Naive thymus-derived CD4-positive, alpha-beta T cell (primary cell): ENCODE results near the gene TACSTD2. TPM values are rescaled to one million over a fixed set of nuclear protein-coding genes. Genes with fewer than 3 reads are reported as not detected.
"Not testable (repeated sequence)": the region's sequence is repeated elsewhere in the genome, so short reads cannot be mapped to it uniquely, and the experiment has no call there.

ENCODE experiments used
- ATAC-seq: fragments of 150-1000 bp; cut with Tn5 transposase; 2 replicates; pipeline ENCODE4 v1.10.0; 2021; ENCODE audit warnings: mild to moderate bottlenecking, moderate library complexity
- CTCF ChIA-PET: fragments of 350-600 bp; sonication (Branson Sonifier 250); formaldehyde crosslinking; loops from one replicate; lab custom pipeline; 2021; ENCODE audit warnings: antibody characterized with exemption; lab: Charles Lee
- POLR2A ChIA-PET: fragments of 350-600 bp; sonication (Branson Sonifier 250); formaldehyde crosslinking; loops from one replicate; lab custom pipeline; 2021; ENCODE audit warnings: antibody characterized with exemption, inconsistent platforms; lab: Charles Lee
- DNase-seq, 9 donors: peaks; one replicate each; pipeline versions ENCODE4 v3.0.0 to v3.0.0-alpha.2; 2020 to 2022; ENCODE audit warnings: mixed read lengths in 1 of 9
- H3K27ac ChIP-seq: one replicate; pipeline ENCODE4 v1.7.0; 2013; ENCODE audit warnings: mild to moderate bottlenecking, low read depth, low read length, moderate library complexity
- H3K27me3 ChIP-seq, 2 donors: one replicate each; pipeline ENCODE4 v1.7.0; 2013; ENCODE audit warnings: low read length in 2 of 2, mild to moderate bottlenecking in 2 of 2, moderate library complexity in 2 of 2; ENCODE audit not compliant: control insufficient read depth in 2 of 2, insufficient read depth in 2 of 2
- H3K36me3 ChIP-seq, 3 experiments: 1 replicate in 2 of 3; 2 replicates in 1 of 3; pipeline ENCODE4 v1.7.0; 2013; ENCODE audit warnings: low read length in 3 of 3, mild to moderate bottlenecking in 3 of 3, moderate library complexity in 1 of 3; ENCODE audit not compliant: insufficient read depth in 3 of 3, control insufficient read depth in 2 of 3
- H3K4me1 ChIP-seq, 2 donors: one replicate each; pipeline ENCODE4 v1.7.0; 2013; ENCODE audit warnings: low read length in 2 of 2, mild to moderate bottlenecking in 2 of 2, moderate library complexity in 1 of 2; ENCODE audit not compliant: control insufficient read depth in 2 of 2, insufficient read depth in 2 of 2
- H3K4me3 ChIP-seq: 2 replicates; pipeline ENCODE4 v1.7.0; 2013; ENCODE audit warnings: mild to moderate bottlenecking, low read length
- H3K9me3 ChIP-seq, 3 experiments: 1 replicate in 2 of 3; 2 replicates in 1 of 3; pipeline ENCODE4 v1.7.0; 2013; ENCODE audit warnings: low read length in 3 of 3; ENCODE audit not compliant: control insufficient read depth in 2 of 3
- H3K27ac Mint-ChIP-seq, 9 donors: one replicate each; pipeline ENCODE4 v1.8.0; 2020 to 2022; ENCODE audit warnings: mixed read lengths in 9 of 9, mild to moderate bottlenecking in 8 of 9, moderate library complexity in 5 of 9, inconsistent platforms in 2 of 9
- H3K27me3 Mint-ChIP-seq, 5 donors: one replicate each; pipeline ENCODE4 v1.8.0; 2021 to 2022; ENCODE audit warnings: mixed read lengths in 5 of 5, mild to moderate bottlenecking in 1 of 5
- H3K36me3 Mint-ChIP-seq, 5 donors: one replicate each; pipeline ENCODE4 v1.8.0; 2020 to 2022; ENCODE audit warnings: mixed read lengths in 5 of 5, mild to moderate bottlenecking in 3 of 5, inconsistent platforms in 1 of 5
- H3K4me1 Mint-ChIP-seq, 7 donors: one replicate each; pipeline ENCODE4 v1.8.0; 2020 to 2022; ENCODE audit warnings: mixed read lengths in 7 of 7, mild to moderate bottlenecking in 3 of 7, inconsistent platforms in 1 of 7
- H3K4me3 Mint-ChIP-seq, 10 donors: one replicate each; pipeline ENCODE4 v1.8.0; 2020 to 2022; ENCODE audit warnings: mild to moderate bottlenecking in 10 of 10, mixed read lengths in 10 of 10, moderate library complexity in 6 of 10, inconsistent platforms in 2 of 10
- H3K9me3 Mint-ChIP-seq, 11 donors: one replicate each; pipeline ENCODE4 v1.8.0; 2020 to 2022; ENCODE audit warnings: mixed read lengths in 11 of 11, mild to moderate bottlenecking in 4 of 11, inconsistent platforms in 1 of 11, moderate library complexity in 1 of 11
- intact Hi-C, 2 donors: fragments of 100-400 bp; cut with micrococcal nuclease; formaldehyde crosslinking; loops; one replicate each; pipeline ENCODE4 v1.15.1; 2023
- polyA plus RNA-seq, 2 donors: library from polyadenylated mRNA; unstranded; fragments of 300-500 nt; fragmentation: Illumina TruSeq; gene quantifications; one replicate each; pipeline ENCODE4 v1.2.3, GENCODE V29; 2021
- total RNA-seq, 6 experiments: library from RNA in 5 of 6; stranded (reverse) in 5 of 6; gene quantifications; 1 replicate in 5 of 6; 2 replicates in 1 of 6; pipeline ENCODE4 v1.2.3 and lab custom pipeline; 2021 to 2026

Gene TACSTD2
- total and polyA plus RNA-seq, 7 experiments from 2014 or later: 0.42 TPM; not detected in 6

DNA sequence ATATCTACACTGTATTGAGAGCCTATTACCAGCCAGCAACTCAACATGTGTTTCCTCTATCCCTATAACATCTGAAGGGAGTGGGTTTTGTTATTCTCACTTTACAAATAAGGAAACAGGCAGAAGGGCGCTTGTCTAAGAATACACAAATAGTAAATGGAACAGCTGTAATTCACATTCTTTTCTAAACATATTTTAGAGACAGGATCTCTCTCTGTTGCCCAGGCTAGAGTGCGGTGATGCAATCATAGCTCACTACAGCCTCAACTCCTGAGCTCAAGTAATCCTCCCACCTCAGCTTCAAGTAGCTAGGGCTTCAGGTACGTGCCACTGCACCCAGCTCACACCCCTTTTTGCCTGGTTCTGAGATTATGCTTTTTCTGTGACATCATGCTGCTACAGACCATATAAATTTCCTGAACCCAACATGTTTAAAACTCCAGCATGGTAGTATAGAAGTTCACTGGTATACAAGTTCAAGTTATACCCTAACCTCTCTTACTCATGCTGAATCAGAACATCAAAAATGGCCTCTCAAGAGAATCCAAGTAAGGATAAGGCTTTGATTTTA lies 8.6 kb upstream of the TACSTD2 start:
- DNase-seq (no peak), ATAC-seq (no peak)
- H3K27me3 ChIP-seq: no peaks in the 10 kb centered on the region
- no peak overlapping the region for H3K27ac ChIP-seq
- peaks cover 0 to 2% (median 0%) of the 10 kb centered on the region in 5 donors for H3K36me3 Mint-ChIP-seq
- H3K4me1 ChIP-seq: no peaks in the 10 kb centered on the region
- no peak overlapping the region for H3K4me3 Mint-ChIP-seq
- no peak overlapping the region for H3K4me3 ChIP-seq
- peaks cover 0 to 19% (median 0%) of the 10 kb centered on the region in 7 donors for H3K4me1 Mint-ChIP-seq
- ChIA-PET POLR2A (no interaction called here), CTCF (no interaction called here)
- peaks cover 22 to 62% (median 40%) of the 10 kb centered on the region in 5 donors for H3K27me3 Mint-ChIP-seq
- H3K36me3 ChIP-seq: no peaks in the 10 kb centered on the region
- intact Hi-C loops: no loop called here
- H3K27ac Mint-ChIP-seq: no peak overlapping the region
- no peaks in the 10 kb centered on the region for H3K9me3 ChIP-seq
- peaks cover 0 to 5% (median 0%) of the 10 kb centered on the region in 11 donors for H3K9me3 Mint-ChIP-seq

DNA sequence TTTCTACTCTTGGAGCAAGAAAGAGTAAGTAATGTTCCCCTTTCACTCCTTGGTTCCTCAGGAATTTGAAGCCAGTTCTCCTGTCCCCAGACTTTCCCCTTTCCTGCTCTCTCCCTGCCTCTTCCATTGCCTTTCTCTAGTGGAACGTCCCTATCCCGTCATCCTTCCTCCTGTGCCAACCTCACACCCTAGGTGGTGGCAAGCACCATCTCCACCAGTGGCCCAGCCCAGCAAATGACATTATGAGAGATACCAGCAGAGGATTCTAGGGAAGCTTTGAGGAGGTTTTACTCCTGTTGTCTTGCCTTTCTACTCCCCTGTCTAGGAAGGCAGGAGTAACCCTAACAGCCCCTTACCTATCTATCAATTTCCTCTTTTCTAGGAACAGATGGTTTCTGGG lies 8.1 kb upstream of the TACSTD2 start:
- H3K9me3 ChIP-seq: no peaks in the 10 kb centered on the region
- H3K36me3 ChIP-seq: no peaks in the 10 kb centered on the region
- ATAC-seq: no peak
- no peak overlapping the region for H3K27ac ChIP-seq
- CTCF ChIA-PET: no interaction called here
- POLR2A ChIA-PET: no interaction called here
- Mint-ChIP-seq H3K9me3 (peaks cover 0 to 5% (median 0%) of the 10 kb centered on the region in 11 donors), H3K27ac (no peak overlapping the region), H3K4me1 (peaks cover 0 to 19% (median 0%) of the 10 kb centered on the region in 7 donors), H3K27me3 (peaks cover 21 to 58% (median 39%) of the 10 kb centered on the region in 5 donors), H3K36me3 (peaks cover 0 to 2% (median 0%) of the 10 kb centered on the region in 5 donors), H3K4me3 (no peak overlapping the region)
- no peak for DNase-seq
- no peaks in the 10 kb centered on the region for H3K27me3 ChIP-seq
- H3K4me1 ChIP-seq: no peaks in the 10 kb centered on the region
- intact Hi-C loops: no loop called here
- H3K4me3 ChIP-seq: no peak overlapping the region

GRCh38 chr1:58584082-58584895 lies 7.2 kb upstream of the TACSTD2 start:
- Histone ChIP-seq H3K27me3 (no peaks in the 10 kb centered on the region), H3K27ac (no peak overlapping the region), H3K4me3 (no peak overlapping the region), H3K36me3 (no peaks in the 10 kb centered on the region), H3K9me3 (no peaks in the 10 kb centered on the region), H3K4me1 (no peaks in the 10 kb centered on the region)
- Mint-ChIP-seq H3K9me3 (peaks cover 0 to 5% (median 0%) of the 10 kb centered on the region in 11 donors), H3K4me1 (peaks cover 0 to 19% (median 0%) of the 10 kb centered on the region in 7 donors), H3K36me3 (peaks cover 0 to 2% (median 0%) of the 10 kb centered on the region in 5 donors), H3K27me3 (peaks cover 28 to 59% (median 45%) of the 10 kb centered on the region in 5 donors), H3K4me3 (peak overlapping the region in 1 of 10 donors; percentile 23), H3K27ac (peak overlapping the region in 1 of 9 donors; percentile 46)
- DNase-seq: no peak
- no peak for ATAC-seq
- CTCF ChIA-PET: no interaction called here
- intact Hi-C loops: no loop called here
- POLR2A ChIA-PET: no interaction called here

DNA sequence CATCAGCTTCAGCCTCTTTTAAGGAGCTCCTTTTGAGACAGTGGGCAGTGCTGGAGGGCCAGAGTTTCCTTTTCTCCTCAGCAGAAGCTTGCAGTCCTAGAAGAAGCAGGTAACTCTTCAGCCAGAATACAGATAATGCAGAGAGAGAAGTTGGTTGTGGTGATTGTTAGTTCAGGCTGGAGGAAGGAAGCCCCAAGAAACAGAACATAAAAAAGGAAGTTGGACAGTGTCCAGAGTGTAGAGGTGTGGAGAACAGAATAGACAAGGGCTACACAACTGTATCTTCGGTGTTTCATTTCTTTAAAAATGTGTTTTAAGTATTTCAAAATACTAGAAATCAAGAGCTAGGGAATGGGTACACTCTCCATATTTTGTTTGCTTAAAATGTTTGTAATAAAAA lies 6.4 kb upstream of the TACSTD2 start:
- Mint-ChIP-seq H3K4me3 (no peak overlapping the region), H3K9me3 (peaks cover 0 to 5% (median 0%) of the 10 kb centered on the region in 11 donors), H3K27me3 (peaks cover 27 to 59% (median 49%) of the 10 kb centered on the region in 5 donors), H3K27ac (no peak overlapping the region), H3K36me3 (peaks cover 0 to 2% (median 0%) of the 10 kb centered on the region in 5 donors), H3K4me1 (peaks cover 0 to 19% (median 0%) of the 10 kb centered on the region in 7 donors)
- H3K27ac ChIP-seq: no peak overlapping the region
- intact Hi-C loops: no loop called here
- DNase-seq: no peak
- peak; percentile 57 for ATAC-seq
- no peaks in the 10 kb centered on the region for H3K27me3 ChIP-seq
- H3K36me3 ChIP-seq: no peaks in the 10 kb centered on the region
- no peaks in the 10 kb centered on the region for H3K9me3 ChIP-seq
- no peaks in the 10 kb centered on the region for H3K4me1 ChIP-seq
- no peak overlapping the region for H3K4me3 ChIP-seq
- POLR2A ChIA-PET: no interaction called here
- CTCF ChIA-PET: no interaction called here

DNA sequence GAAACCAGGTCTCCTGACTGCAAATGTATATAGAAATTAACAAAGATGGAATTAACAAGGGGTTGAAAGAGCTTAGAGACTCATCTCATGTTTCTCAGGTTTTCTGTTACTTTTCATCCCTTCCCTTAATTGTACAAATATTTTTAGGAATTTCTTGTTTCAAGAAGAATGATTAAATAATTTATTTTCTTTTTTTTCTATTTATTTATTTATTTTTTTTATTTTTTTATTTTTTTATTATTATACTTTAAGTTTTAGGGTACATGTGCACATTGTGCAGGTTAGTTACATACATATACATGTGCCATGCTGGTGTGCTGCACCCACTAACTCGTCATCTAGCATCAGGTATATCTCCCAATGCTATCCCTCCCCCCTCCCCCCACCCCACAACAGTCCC lies 5.1 kb upstream of the TACSTD2 start:
- DNase-seq, H3K36me3 ChIP-seq, POLR2A ChIA-PET, H3K36me3 Mint-ChIP-seq, intact Hi-C loops, H3K9me3 Mint-ChIP-seq, CTCF ChIA-PET, H3K4me1 ChIP-seq, H3K4me3 ChIP-seq, H3K27me3 ChIP-seq, H3K27ac ChIP-seq, H3K9me3 ChIP-seq, H3K4me3 Mint-ChIP-seq, ATAC-seq, H3K27ac Mint-ChIP-seq: not testable (repeated sequence)
- Mint-ChIP-seq H3K27me3 (peaks cover 35 to 71% (median 58%) of the 10 kb centered on the region in 5 donors), H3K4me1 (peaks cover 6 to 29% (median 10%) of the 10 kb centered on the region in 7 donors)

- Histone ChIP-seq H3K27me3 (peaks cover 0 to 4% of the 10 kb centered on the region in 2 donors), H3K4me3 (no peak overlapping the region), H3K9me3 (no peaks in the 10 kb centered on the region), H3K27ac (no peak overlapping the region), H3K36me3 (no peaks in the 10 kb centered on the region), H3K4me1 (peaks cover 0 to 3% of the 10 kb centered on the region in 2 donors)
- peaks cover 35 to 68% (median 53%) of the 10 kb centered on the region in 5 donors for H3K27me3 Mint-ChIP-seq
- POLR2A ChIA-PET: no interaction called here
- H3K36me3 Mint-ChIP-seq: peaks cover 0 to 5% (median 5%) of the 10 kb centered on the region in 5 donors
- no peak overlapping the region for H3K27ac Mint-ChIP-seq
- CTCF ChIA-PET: no interaction called here
- DNase-seq (no peak), ATAC-seq (no peak)
- H3K4me3 Mint-ChIP-seq: no peak overlapping the region
- peaks cover 6 to 29% (median 10%) of the 10 kb centered on the region in 7 donors for H3K4me1 Mint-ChIP-seq
- intact Hi-C loops: no loop called here
- H3K9me3 Mint-ChIP-seq: peaks cover 0 to 5% (median 0%) of the 10 kb centered on the region in 11 donors
These were observed 4.6 kb upstream of the TACSTD2 start for GRCh38 chr1:58581641-58582040.
